ENCODE results near the gene ZNHIT6.

DNA sequence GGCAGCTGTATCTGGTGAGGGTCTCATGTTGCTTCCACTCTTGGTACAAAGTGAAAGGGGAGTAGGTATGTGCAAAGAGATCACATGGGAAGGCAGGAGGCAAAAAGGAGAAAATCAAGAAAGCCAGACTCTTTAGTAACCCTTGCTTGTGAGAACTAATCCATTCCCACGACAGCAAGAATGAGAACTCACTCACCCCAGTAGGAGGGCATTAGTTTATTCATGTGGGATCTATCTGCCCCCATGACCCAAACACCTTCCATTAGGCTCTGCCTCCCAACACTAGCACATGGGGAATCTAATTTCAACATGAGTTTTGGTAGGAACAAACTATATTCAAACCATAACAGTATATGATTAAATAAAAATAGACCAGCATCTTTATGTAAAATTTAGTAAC is 57.6 kb downstream of the ZNHIT6 start:
- TF ChIP-seq RAD51 (IDR thresholded peaks at IDR 0.05) (no peak), POLR2AphosphoS5 (IDR thresholded peaks at IDR 0.05; ENCODE audit: low read length) (no peak), CEBPB (IDR thresholded peaks at IDR 0.05; ENCODE audit: borderline replicate concordance in 1 of 2, low read depth in 2 of 2, low read length in 2 of 2) (no peak), PBX3 (IDR thresholded peaks at IDR 0.05; ENCODE audit: insufficient replicate concordance, low read depth, low read length) (no peak), TCF12 (IDR thresholded peaks at IDR 0.05; ENCODE audit: low read depth, low read length) (no peak), REST (IDR thresholded peaks at IDR 0.05; ENCODE audit: low read depth, low read length) (no peak), STAT3 (IDR thresholded peaks at IDR 0.05; ENCODE audit: low read depth, low read length) (no peak), CBFB (IDR thresholded peaks at IDR 0.05; ENCODE audit: low read depth) (no peak), PAX8 (IDR thresholded peaks at IDR 0.05) (no peak), JUNB (IDR thresholded peaks at IDR 0.05) (no peak), CBX3 (IDR thresholded peaks at IDR 0.05; ENCODE audit: borderline replicate concordance, low read depth) (no peak), POLR2A (IDR thresholded peaks at IDR 0.05; ENCODE audit: low read depth, low read length) (no peak), CTCF (IDR thresholded peaks at IDR 0.05 in 2 of 3, conservative IDR thresholded peaks at IDR 0.05 in 1 of 3; ENCODE audit: control insufficient read depth in 2 of 3, extremely low read depth in 1 of 3, insufficient read depth in 1 of 3, low read depth in 3 of 3, low read length in 3 of 3) (no peak)

Measured in GM12878 (cell line).